Mammary epithelial cell (primary cell): ENCODE results near the gene CBX2.

Experiments
- EZH2 ChIP-seq: IDR thresholded peaks from 2 replicates; pipeline ENCODE4 v1.6.1; 2012; ENCODE audit warnings: low read length, inconsistent platforms, borderline replicate concordance
- TF ChIP-seq, protein P1 (sequence below), 2 donors: IDR thresholded peaks in 1 of 2; conservative IDR thresholded peaks in 1 of 2; 2 replicates each; pipeline ENCODE4 v1.5.1; 2011 to 2012; ENCODE audit warnings: inconsistent platforms in 2 of 2, low read length in 2 of 2, mild to moderate bottlenecking in 2 of 2, control low read depth in 1 of 2, low read depth in 1 of 2; ENCODE audit not compliant: insufficient read depth in 1 of 2; ENCODE audit errors: extremely low read depth in 1 of 2

DNA sequence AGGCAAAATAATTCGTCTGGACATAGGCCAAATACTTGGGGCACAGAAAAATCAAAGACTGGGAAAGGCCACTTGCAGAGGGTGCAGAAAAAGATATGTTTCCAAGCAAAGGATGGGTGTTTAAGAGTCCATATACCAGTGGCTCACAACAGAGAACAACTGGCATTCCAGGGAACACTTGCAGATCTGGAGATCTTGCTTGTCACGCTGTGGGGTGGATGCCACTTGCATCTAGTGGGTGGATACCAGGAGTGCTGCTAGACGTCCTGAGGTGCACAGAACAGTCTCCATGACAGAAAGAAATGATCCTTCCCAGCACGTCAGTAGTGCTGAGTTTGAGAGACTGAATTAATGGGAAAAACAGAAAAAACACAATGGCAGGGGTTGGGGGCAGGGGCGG lies 10.5 kb downstream of the CBX2 start:
- TF ChIP-seq, protein P1, sequence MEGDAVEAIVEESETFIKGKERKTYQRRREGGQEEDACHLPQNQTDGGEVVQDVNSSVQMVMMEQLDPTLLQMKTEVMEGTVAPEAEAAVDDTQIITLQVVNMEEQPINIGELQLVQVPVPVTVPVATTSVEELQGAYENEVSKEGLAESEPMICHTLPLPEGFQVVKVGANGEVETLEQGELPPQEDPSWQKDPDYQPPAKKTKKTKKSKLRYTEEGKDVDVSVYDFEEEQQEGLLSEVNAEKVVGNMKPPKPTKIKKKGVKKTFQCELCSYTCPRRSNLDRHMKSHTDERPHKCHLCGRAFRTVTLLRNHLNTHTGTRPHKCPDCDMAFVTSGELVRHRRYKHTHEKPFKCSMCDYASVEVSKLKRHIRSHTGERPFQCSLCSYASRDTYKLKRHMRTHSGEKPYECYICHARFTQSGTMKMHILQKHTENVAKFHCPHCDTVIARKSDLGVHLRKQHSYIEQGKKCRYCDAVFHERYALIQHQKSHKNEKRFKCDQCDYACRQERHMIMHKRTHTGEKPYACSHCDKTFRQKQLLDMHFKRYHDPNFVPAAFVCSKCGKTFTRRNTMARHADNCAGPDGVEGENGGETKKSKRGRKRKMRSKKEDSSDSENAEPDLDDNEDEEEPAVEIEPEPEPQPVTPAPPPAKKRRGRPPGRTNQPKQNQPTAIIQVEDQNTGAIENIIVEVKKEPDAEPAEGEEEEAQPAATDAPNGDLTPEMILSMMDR (conservative IDR thresholded peaks at IDR 0.05 in 1 of 2, IDR thresholded peaks at IDR 0.05 in 1 of 2; ENCODE audit: extremely low read depth in 1 of 2, insufficient read depth in 1 of 2, low read depth in 1 of 2, low read length in 2 of 2): no peak
- no peak for TF ChIP-seq EZH2
